OCI-LY3 (cell line): ENCODE results near the gene LRP3.

Experiments
- CTCF ChIP-seq: fragments of 200-600, 300-600 bp; sonication (generic); IDR thresholded peaks from 2 replicates; pipeline ENCODE4 v1.5.1; 2014; ENCODE audit warnings: antibody characterized with exemption, low read length, low read depth
- EZH2phosphoT487 ChIP-seq: fragments of 200-600 bp; shearing (Covaris generic); IDR thresholded peaks from 2 replicates; pipeline ENCODE4 v1.6.1; 2018; ENCODE audit warnings: antibody characterized with exemption, mixed run types, low read depth

- TF ChIP-seq CTCF (no peak), EZH2phosphoT487 (no peak)
Observed at GRCh38 chr19:33249740-33250366, 55.7 kb downstream of the LRP3 start.
